C4-2B (cell line): Measurements from ENCODE around the gene VPS29.

Experiments
- ZFX ChIP-seq: fragments of 450-650 bp; IDR thresholded peaks from 2 replicates; pipeline ENCODE4 v1.6.1; 2017
- TF ChIP-seq, protein P1 (sequence below): fragments of 450-650 bp; conservative IDR thresholded peaks from 2 replicates; pipeline ENCODE4 v1.5.1; 2017; ENCODE audit warnings: mild to moderate bottlenecking

DNA sequence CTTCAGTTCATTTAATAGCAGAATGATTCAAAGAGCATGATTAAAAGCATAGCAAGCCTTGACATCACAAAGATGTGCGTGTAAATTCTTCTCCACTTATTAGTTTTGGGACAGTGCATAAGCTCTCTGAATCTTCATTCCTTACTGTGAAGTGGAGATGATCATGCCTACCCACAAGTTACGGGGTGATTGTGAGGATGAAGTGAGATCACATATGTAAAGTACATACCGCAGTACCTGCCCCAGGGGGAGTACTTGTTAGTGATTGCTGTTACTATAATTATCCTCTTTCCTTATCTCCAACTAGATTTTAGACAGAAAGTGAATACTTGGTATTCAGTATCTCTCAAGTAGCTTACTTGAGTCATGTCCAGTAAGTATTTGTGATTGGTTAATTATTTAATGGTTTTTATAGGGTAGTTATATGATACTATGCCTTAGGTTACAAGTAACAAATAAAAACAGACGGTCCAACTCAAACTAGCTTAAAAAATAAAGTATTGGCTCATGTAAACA is 6.2 kb upstream of the VPS29 start:
- TF ChIP-seq, protein P1, sequence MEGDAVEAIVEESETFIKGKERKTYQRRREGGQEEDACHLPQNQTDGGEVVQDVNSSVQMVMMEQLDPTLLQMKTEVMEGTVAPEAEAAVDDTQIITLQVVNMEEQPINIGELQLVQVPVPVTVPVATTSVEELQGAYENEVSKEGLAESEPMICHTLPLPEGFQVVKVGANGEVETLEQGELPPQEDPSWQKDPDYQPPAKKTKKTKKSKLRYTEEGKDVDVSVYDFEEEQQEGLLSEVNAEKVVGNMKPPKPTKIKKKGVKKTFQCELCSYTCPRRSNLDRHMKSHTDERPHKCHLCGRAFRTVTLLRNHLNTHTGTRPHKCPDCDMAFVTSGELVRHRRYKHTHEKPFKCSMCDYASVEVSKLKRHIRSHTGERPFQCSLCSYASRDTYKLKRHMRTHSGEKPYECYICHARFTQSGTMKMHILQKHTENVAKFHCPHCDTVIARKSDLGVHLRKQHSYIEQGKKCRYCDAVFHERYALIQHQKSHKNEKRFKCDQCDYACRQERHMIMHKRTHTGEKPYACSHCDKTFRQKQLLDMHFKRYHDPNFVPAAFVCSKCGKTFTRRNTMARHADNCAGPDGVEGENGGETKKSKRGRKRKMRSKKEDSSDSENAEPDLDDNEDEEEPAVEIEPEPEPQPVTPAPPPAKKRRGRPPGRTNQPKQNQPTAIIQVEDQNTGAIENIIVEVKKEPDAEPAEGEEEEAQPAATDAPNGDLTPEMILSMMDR, result no peak
- no peak for TF ChIP-seq ZFX
